Measurements from ENCODE around the gene STARD13.

The STARD13 gene

DNA sequence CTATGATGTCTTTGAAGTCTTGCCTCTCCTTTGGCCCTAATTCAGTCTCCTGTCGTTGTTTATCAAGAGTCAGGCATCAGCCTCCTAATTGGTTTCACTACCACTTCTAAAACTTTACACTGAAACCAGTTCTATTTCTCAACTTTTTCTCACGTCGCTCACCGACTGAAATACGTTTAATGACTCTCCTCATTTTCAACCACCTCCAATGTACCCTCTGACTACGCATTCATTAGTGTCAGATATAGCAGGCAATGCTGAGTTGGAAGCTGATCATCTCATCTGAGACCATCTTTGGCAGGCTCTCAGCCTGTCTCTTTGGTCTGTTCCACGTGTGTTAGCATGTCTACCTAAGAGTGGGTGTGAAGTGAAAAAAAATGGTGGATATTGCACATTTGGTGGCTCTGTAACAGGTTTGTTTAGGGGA, 141.2 kb downstream of the STARD13 start:
- Histone ChIP-seq H2AFZ (ENCODE audit: low read depth, low read length, severe bottlenecking) (no peak overlapping the region), H3K9me3 (ENCODE audit: insufficient read depth, low read length) (no peaks in the 10 kb centered on the region), H3K4me2 (ENCODE audit: low read depth, low read length, poor library complexity, severe bottlenecking) (no peak overlapping the region), H3K79me2 (ENCODE audit: insufficient read depth, low read length) (no peaks in the 10 kb centered on the region), H3K27ac (ENCODE audit: low read depth, low read length) (no peak overlapping the region), H3F3A (ENCODE audit: insufficient read depth) (no peaks in the 10 kb centered on the region), H3K27me3 (ENCODE audit: low read length) (no peaks in the 10 kb centered on the region), H3K4me3 (ENCODE audit: insufficient read depth, low read length, poor library complexity, severe bottlenecking) (no peak overlapping the region), H4K20me1 (ENCODE audit: low read depth, low read length) (no peaks in the 10 kb centered on the region), H3K9me2 (replicated peaks; ENCODE audit: insufficient read depth, low read length) (no peaks in the 10 kb centered on the region), H3K9ac (ENCODE audit: low read length) (no peak overlapping the region), H3K36me3 (ENCODE audit: low read length) (no peaks in the 10 kb centered on the region)
- TF ChIP-seq, protein P1, sequence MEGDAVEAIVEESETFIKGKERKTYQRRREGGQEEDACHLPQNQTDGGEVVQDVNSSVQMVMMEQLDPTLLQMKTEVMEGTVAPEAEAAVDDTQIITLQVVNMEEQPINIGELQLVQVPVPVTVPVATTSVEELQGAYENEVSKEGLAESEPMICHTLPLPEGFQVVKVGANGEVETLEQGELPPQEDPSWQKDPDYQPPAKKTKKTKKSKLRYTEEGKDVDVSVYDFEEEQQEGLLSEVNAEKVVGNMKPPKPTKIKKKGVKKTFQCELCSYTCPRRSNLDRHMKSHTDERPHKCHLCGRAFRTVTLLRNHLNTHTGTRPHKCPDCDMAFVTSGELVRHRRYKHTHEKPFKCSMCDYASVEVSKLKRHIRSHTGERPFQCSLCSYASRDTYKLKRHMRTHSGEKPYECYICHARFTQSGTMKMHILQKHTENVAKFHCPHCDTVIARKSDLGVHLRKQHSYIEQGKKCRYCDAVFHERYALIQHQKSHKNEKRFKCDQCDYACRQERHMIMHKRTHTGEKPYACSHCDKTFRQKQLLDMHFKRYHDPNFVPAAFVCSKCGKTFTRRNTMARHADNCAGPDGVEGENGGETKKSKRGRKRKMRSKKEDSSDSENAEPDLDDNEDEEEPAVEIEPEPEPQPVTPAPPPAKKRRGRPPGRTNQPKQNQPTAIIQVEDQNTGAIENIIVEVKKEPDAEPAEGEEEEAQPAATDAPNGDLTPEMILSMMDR (IDR thresholded peaks at IDR 0.05; ENCODE audit: insufficient read depth, low read length, poor library complexity, severe bottlenecking): no peak
- TF ChIP-seq EZH2phosphoT487 (conservative IDR thresholded peaks at IDR 0.05; ENCODE audit: low read length): no peak

DNA sequence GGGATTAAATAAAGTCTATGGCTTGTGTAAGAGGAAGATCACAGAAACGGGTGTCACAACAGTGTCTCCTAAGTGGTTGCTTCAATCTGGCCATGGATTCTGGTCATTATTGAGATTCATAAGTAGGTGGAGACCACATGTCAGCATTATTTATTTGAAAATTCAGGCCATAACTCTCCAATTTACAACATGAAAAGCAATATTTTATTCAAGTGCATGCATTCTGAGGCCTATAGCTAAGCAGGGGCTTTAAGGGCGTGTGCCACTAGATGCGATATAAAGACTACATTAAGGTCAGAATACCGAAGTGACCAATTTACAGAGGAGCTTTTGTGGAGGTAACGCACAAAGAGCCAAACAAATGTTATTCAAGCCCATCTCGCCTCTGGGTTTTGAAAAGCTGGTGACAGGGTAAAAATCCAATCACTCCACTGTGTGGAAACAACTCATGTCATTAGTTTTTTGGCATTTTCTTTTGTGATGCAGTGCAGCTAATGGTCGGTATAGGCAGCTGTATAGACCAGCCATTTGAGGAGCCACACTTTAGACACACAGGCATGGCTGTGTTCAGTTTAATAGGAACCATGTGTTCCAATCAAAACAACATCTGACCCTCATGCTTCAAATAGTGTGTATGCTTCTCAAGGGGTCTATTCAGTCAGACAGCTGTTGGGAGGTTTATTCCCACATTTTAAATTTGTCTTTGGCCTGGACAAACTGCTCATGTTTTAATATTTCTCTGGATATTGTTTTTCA, 145.6 kb downstream of the STARD13 start:
- peaks cover 4% of the 10 kb centered on the region; the same call in 1 of the 2 replicates for H3K9me3 ChIP-seq (ENCODE audit: insufficient read depth, low read length)
- H3K27me3 ChIP-seq (ENCODE audit: low read length): no peaks in the 10 kb centered on the region
- H3K27ac ChIP-seq (ENCODE audit: low read depth, low read length): no peak overlapping the region
- no peaks in the 10 kb centered on the region for H3K36me3 ChIP-seq (ENCODE audit: low read length)
- H3K79me2 ChIP-seq (ENCODE audit: insufficient read depth, low read length): no peaks in the 10 kb centered on the region
- TF ChIP-seq EZH2phosphoT487 (conservative IDR thresholded peaks at IDR 0.05; ENCODE audit: low read length): no peak
- H3F3A ChIP-seq (ENCODE audit: insufficient read depth): no peaks in the 10 kb centered on the region
- no peak overlapping the region for H2AFZ ChIP-seq (ENCODE audit: low read depth, low read length, severe bottlenecking)
- H3K4me3 ChIP-seq (ENCODE audit: insufficient read depth, low read length, poor library complexity, severe bottlenecking): no peak overlapping the region
- H3K9ac ChIP-seq (ENCODE audit: low read length): no peak overlapping the region
- no peaks in the 10 kb centered on the region for H4K20me1 ChIP-seq (ENCODE audit: low read depth, low read length)
- H3K9me2 ChIP-seq (replicated peaks; ENCODE audit: insufficient read depth, low read length): no peaks in the 10 kb centered on the region
- H3K4me2 ChIP-seq (ENCODE audit: low read depth, low read length, poor library complexity, severe bottlenecking): no peak overlapping the region

DNA sequence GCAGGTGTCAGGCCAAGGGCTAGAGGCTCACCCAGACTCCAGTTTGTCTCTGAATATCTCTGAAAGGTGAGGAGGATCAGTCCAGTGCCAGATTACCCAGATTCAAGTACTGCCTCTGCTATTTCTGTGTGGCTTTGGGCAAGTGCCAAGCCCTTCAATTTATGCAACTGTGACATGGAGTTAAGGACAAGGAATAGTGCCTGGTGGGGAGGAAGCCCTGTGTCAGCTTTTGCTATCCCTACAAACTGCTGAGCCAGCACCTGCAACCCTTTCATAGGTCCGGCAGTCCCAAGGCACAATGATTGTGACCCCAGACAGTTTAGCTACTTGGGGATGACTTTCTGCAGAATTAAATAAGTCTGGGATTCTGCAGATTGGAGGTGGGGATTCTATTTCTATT, 146.4 kb downstream of the STARD13 start:
- Histone ChIP-seq H3K9me2 (replicated peaks; ENCODE audit: insufficient read depth, low read length) (no peaks in the 10 kb centered on the region), H2AFZ (ENCODE audit: low read depth, low read length, severe bottlenecking) (no peak overlapping the region), H3K27me3 (ENCODE audit: low read length) (no peaks in the 10 kb centered on the region), H3K4me3 (ENCODE audit: insufficient read depth, low read length, poor library complexity, severe bottlenecking) (no peak overlapping the region), H3K36me3 (ENCODE audit: low read length) (no peaks in the 10 kb centered on the region), H3K79me2 (ENCODE audit: insufficient read depth, low read length) (no peaks in the 10 kb centered on the region), H3K9me3 (ENCODE audit: insufficient read depth, low read length) (peaks cover 4% of the 10 kb centered on the region; the same call in 1 of the 2 replicates), H3K27ac (ENCODE audit: low read depth, low read length) (no peak overlapping the region), H3K9ac (ENCODE audit: low read length) (no peak overlapping the region), H3F3A (ENCODE audit: insufficient read depth) (no peaks in the 10 kb centered on the region), H4K20me1 (ENCODE audit: low read depth, low read length) (no peaks in the 10 kb centered on the region), H3K4me2 (ENCODE audit: low read depth, low read length, poor library complexity, severe bottlenecking) (no peak overlapping the region)
- no peak for TF ChIP-seq EZH2phosphoT487 (conservative IDR thresholded peaks at IDR 0.05; ENCODE audit: low read length)
- TF ChIP-seq, protein P1 (IDR thresholded peaks at IDR 0.05; ENCODE audit: insufficient read depth, low read length, poor library complexity, severe bottlenecking): no peak

DNA sequence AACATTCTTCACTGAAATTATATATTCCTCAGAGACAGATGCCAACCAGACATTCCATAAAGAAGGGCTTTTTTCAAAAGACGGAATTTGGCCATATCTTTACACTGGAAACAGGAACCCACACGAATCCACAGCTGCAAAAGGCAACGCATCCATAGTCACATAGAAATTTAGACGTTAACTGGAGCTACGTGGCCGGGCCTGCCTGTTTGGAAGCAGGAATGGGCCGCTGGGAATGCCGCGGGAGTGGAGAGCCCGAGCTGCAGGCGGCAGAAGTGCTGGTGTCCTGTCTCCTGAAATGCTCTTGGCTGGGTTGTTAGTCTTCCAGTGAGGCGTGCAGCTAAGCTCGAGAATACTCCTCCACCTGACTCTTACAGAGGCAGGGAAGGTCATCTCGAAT, 147.1 kb downstream of the STARD13 start:
- Histone ChIP-seq H3K9me3 (ENCODE audit: insufficient read depth, low read length) (peaks cover 4% of the 10 kb centered on the region; the same call in 1 of the 2 replicates), H3K36me3 (ENCODE audit: low read length) (no peaks in the 10 kb centered on the region), H3K4me3 (ENCODE audit: insufficient read depth, low read length, poor library complexity, severe bottlenecking) (no peak overlapping the region), H3F3A (ENCODE audit: insufficient read depth) (no peaks in the 10 kb centered on the region), H2AFZ (ENCODE audit: low read depth, low read length, severe bottlenecking) (no peak overlapping the region), H3K4me2 (ENCODE audit: low read depth, low read length, poor library complexity, severe bottlenecking) (no peak overlapping the region), H3K79me2 (ENCODE audit: insufficient read depth, low read length) (no peaks in the 10 kb centered on the region), H4K20me1 (ENCODE audit: low read depth, low read length) (no peaks in the 10 kb centered on the region), H3K9me2 (replicated peaks; ENCODE audit: insufficient read depth, low read length) (no peaks in the 10 kb centered on the region), H3K27me3 (ENCODE audit: low read length) (no peaks in the 10 kb centered on the region), H3K27ac (ENCODE audit: low read depth, low read length) (no peak overlapping the region), H3K9ac (ENCODE audit: low read length) (no peak overlapping the region)
- TF ChIP-seq, protein P1 (IDR thresholded peaks at IDR 0.05; ENCODE audit: insufficient read depth, low read length, poor library complexity, severe bottlenecking): no peak
- TF ChIP-seq EZH2phosphoT487 (conservative IDR thresholded peaks at IDR 0.05; ENCODE audit: low read length): no peak
